ENCODE data around the gene CAMK4. TPM values are rescaled to one million over a fixed set of nuclear protein-coding genes. Genes with fewer than 3 reads are reported as not detected.

Gene CAMK4
- total RNA-seq, 1 experiment from 2014 or later, result 6.3 TPM

DNA sequence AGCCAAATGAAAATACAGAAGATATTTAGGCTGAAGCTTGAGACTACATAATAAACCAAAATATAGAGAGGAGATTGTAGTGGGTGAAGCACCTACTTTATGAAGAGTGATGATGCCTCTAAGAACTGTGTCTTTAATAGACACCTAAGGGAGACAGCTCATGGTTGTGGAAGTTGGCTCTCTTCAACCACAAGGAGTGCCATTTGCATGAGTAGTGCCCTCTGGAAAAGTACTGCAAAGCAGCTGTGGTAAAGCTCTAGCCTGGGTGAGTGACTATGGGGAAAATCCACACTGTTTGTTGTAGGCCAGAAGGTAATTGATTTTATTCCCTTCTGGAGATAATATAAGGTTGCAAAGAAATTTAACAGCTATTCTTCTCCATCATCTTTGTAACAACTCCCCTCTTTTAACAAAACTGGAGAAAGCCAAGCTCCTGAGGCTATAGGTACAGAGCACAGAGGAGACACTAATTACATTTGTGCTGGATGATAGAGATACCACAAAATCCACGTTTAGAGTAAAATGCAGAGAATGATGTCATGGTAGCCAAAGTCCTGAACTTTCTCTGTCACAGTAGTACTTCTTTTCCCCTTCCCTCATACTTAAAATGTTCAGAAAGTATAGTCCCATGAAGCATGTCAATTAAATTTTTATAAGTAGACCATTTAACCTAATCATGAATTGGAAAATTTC, 165.4 kb downstream of the CAMK4 start:
- peaks cover 3 to 5% of the 10 kb centered on the region in 2 experiments; a peak in 3 of 4 replicates for H3K4me1 Mint-ChIP-seq
- WGBS (ENCODE audit: extremely low coverage, insufficient read length, low lambda C conversion rate), result no CpG with 5 or more reads among the region's 1 CpG

More for the DNA sequence above, 165.4 kb downstream of the CAMK4 start:
- Mint-ChIP-seq H3K9me3 (no peaks in the 10 kb centered on the region), H3K27me3 (ENCODE audit: low read depth) (no peaks in the 10 kb centered on the region), H3K27ac (no peak overlapping the region), H3K4me3 (no peak overlapping the region), H3K36me3 (ENCODE audit: insufficient read depth in 1 of 3, low read depth in 3 of 3) (no peaks in the 10 kb centered on the region)
- no peak overlapping the region for H3T11ph ChIP-seq (ENCODE audit: low read length)
- no peak overlapping the region for H4K91ac ChIP-seq (ENCODE audit: insufficient read length, low read depth, low read length)
- no peak overlapping the region for H4K8ac ChIP-seq (replicated peaks; ENCODE audit: insufficient read length, low read depth, low read length)
- H3K23ac ChIP-seq (ENCODE audit: insufficient read length, low read depth, low read length), result no peak overlapping the region
- no peak overlapping the region for H3K14ac ChIP-seq (ENCODE audit: insufficient read depth, low read length)
- no peak overlapping the region for H2BK5ac ChIP-seq (ENCODE audit: insufficient read length, low read length)
- H3K18ac ChIP-seq (ENCODE audit: insufficient read length, low read depth, low read length), result no peak overlapping the region
- H3K4me2 ChIP-seq (ENCODE audit: insufficient read depth, insufficient read length, low read length), result no peak overlapping the region
- H3K27ac ChIP-seq (ENCODE audit: insufficient read length, low read depth, low read length), result no peak overlapping the region
- no peak overlapping the region for H2AK5ac ChIP-seq (ENCODE audit: insufficient read length, low read length)
- DNase-seq, result no peak
- TF ChIP-seq CTCF (conservative IDR thresholded peaks at IDR 0.05), result no peak
- H3K4me1 ChIP-seq (ENCODE audit: insufficient read depth, low read length), result no peaks in the 10 kb centered on the region
- no peaks in the 10 kb centered on the region for H3K9me3 ChIP-seq (ENCODE audit: control insufficient read depth, low read depth, low read length)
- no peaks in the 10 kb centered on the region for H4K20me1 ChIP-seq (ENCODE audit: control insufficient read depth, insufficient read depth, insufficient read length)
- H2BK15ac ChIP-seq (ENCODE audit: low read depth, low read length), result no peak overlapping the region
- H2BK12ac ChIP-seq (ENCODE audit: insufficient read length, low read depth, low read length), result no peak overlapping the region
- H4K5ac ChIP-seq (ENCODE audit: insufficient read length, low read depth, low read length), result no peak overlapping the region
- H3K27me3 ChIP-seq (ENCODE audit: insufficient read depth, low read length), result no peaks in the 10 kb centered on the region
- no peak overlapping the region for H3K9ac ChIP-seq (ENCODE audit: extremely low read depth, insufficient read length, low read length)
- no peaks in the 10 kb centered on the region for H3K79me2 ChIP-seq (ENCODE audit: insufficient read depth, low read length)
- no peak overlapping the region for H2BK20ac ChIP-seq (ENCODE audit: low read depth, low read length, poor library complexity, severe bottlenecking)
- no peak overlapping the region for H2BK120ac ChIP-seq (ENCODE audit: low read depth, low read length, poor library complexity, severe bottlenecking)
- H3K56ac ChIP-seq (ENCODE audit: insufficient read length, low read depth, low read length), result no peak overlapping the region
- H2AFZ ChIP-seq (ENCODE audit: low read length), result no peak overlapping the region
- H3K4ac ChIP-seq (ENCODE audit: low read depth, low read length), result no peak overlapping the region
- no peaks in the 10 kb centered on the region for H3K23me2 ChIP-seq (ENCODE audit: insufficient read length, low read depth, low read length, poor library complexity, severe bottlenecking)
- H3K79me1 ChIP-seq (ENCODE audit: insufficient read depth, low read depth, low read length, poor library complexity, severe bottlenecking), result no peaks in the 10 kb centered on the region
